Trophoblast cell (in vitro differentiated cells and primary cell): ENCODE measurements around the gene GIPC2.

Experiments used
- DNase-seq, 2 donors: peaks; one replicate each; pipeline ENCODE4 v3.0.0-alpha.2; 2016
- H2AFZ ChIP-seq: 2 replicates; pipeline ENCODE4 v1.6.1; 2013; ENCODE audit warnings: low read length, moderate library complexity, mild to moderate bottlenecking; ENCODE audit not compliant: insufficient read depth, poor library complexity
- H2AK5ac ChIP-seq: 2 replicates; pipeline ENCODE4 v1.6.1; 2013; ENCODE audit warnings: mild to moderate bottlenecking, low read length
- H2BK120ac ChIP-seq: 2 replicates; pipeline ENCODE4 v1.6.1; 2013; ENCODE audit warnings: low read length, mild to moderate bottlenecking, moderate library complexity; ENCODE audit not compliant: insufficient read depth, poor library complexity
- H2BK12ac ChIP-seq: 2 replicates; pipeline ENCODE4 v1.6.1; 2013; ENCODE audit warnings: mild to moderate bottlenecking, low read length, moderate library complexity
- H2BK5ac ChIP-seq: 2 replicates; pipeline ENCODE4 v1.6.1; 2013; ENCODE audit warnings: low read length, low read depth, moderate library complexity, mild to moderate bottlenecking; ENCODE audit not compliant: poor library complexity
- H3K14ac ChIP-seq: 2 replicates; pipeline ENCODE4 v1.6.1; 2013; ENCODE audit warnings: mild to moderate bottlenecking, low read length
- H3K18ac ChIP-seq: 2 replicates; pipeline ENCODE4 v1.6.1; 2013; ENCODE audit warnings: mild to moderate bottlenecking, low read length
- H3K23ac ChIP-seq: 2 replicates; pipeline ENCODE4 v1.6.1; 2013; ENCODE audit warnings: low read length
- H3K27ac ChIP-seq: 2 replicates; pipeline ENCODE4 v1.5.1; 2013; ENCODE audit warnings: low read depth, mild to moderate bottlenecking, inconsistent platforms, low read length, moderate library complexity
- H3K27me3 ChIP-seq: 2 replicates; pipeline ENCODE4 v1.6.1; 2013; ENCODE audit warnings: inconsistent platforms, mild to moderate bottlenecking, low read length, moderate library complexity; ENCODE audit not compliant: insufficient read depth
- H3K36me3 ChIP-seq, 2 experiments: 1 replicate in 1 of 2; 2 replicates in 1 of 2; pipeline ENCODE4 v1.6.1; 2013; ENCODE audit warnings: low read length in 2 of 2, mild to moderate bottlenecking in 2 of 2, moderate library complexity in 1 of 2; ENCODE audit not compliant: insufficient read depth in 2 of 2, control insufficient read depth in 1 of 2
- H3K4ac ChIP-seq: 2 replicates; pipeline ENCODE4 v1.6.1; 2013; ENCODE audit warnings: low read depth, mild to moderate bottlenecking, low read length, moderate library complexity
- H3K4me1 ChIP-seq, 2 experiments: 1 replicate in 1 of 2; 2 replicates in 1 of 2; pipeline ENCODE4 v1.6.1; 2013; ENCODE audit warnings: low read length in 2 of 2, mild to moderate bottlenecking in 2 of 2, moderate library complexity in 1 of 2; ENCODE audit not compliant: insufficient read depth in 2 of 2, control insufficient read depth in 1 of 2
- H3K4me2 ChIP-seq: 2 replicates; pipeline ENCODE4 v1.6.1; 2013; ENCODE audit warnings: inconsistent platforms, mild to moderate bottlenecking, low read length, moderate library complexity
- H3K4me3 ChIP-seq: 2 replicates; pipeline ENCODE4 v1.5.1; 2013; ENCODE audit warnings: mild to moderate bottlenecking, low read depth, low read length, inconsistent platforms
- H3K79me1 ChIP-seq: one replicate; pipeline ENCODE4 v1.6.1; 2013; ENCODE audit warnings: low read length
- H3K79me2 ChIP-seq: 2 replicates; pipeline ENCODE4 v1.6.1; 2013; ENCODE audit warnings: low read length, mild to moderate bottlenecking; ENCODE audit not compliant: control insufficient read depth, insufficient read depth, poor library complexity
- H3K9ac ChIP-seq: 2 replicates; pipeline ENCODE4 v1.6.1; 2013; ENCODE audit warnings: mild to moderate bottlenecking, low read length
- H3K9me3 ChIP-seq: 2 replicates; pipeline ENCODE4 v1.6.1; 2013; ENCODE audit warnings: low read depth, mild to moderate bottlenecking, control low read depth, inconsistent platforms, low read length; ENCODE audit not compliant: insufficient read depth
- H4K12ac ChIP-seq: 2 replicates; pipeline ENCODE4 v1.6.1; 2013; ENCODE audit warnings: low read depth, mild to moderate bottlenecking, low read length, moderate library complexity
- H4K8ac ChIP-seq: 2 replicates; pipeline ENCODE4 v1.6.1; 2013; ENCODE audit warnings: low read depth, mild to moderate bottlenecking, low read length, moderate library complexity
- H4K91ac ChIP-seq: one replicate; pipeline ENCODE4 v1.6.1; 2013; ENCODE audit warnings: low read depth, mild to moderate bottlenecking, low read length, moderate library complexity
- WGBS: extraction: QIAGEN DNeasy Blood & Tissue Kit; methylation state at CpG from one replicate; pipeline ENCODE4 v1.1.7; 2013; ENCODE audit warnings: missing lambda C conversion rate; ENCODE audit not compliant: insufficient read length, insufficient coverage; ENCODE audit errors: extremely low coverage; 5-methylcytosine and 5-hydroxymethylcytosine counted together

GIPC2 gene

GRCh38 chr1:78047631-78048030, 1.9 kb downstream of the GIPC2 start:
- no CpG with 5 or more reads among the region's 3 CpGs for WGBS
- no peak overlapping the region for H4K12ac ChIP-seq
- H2BK12ac ChIP-seq, result no peak overlapping the region

GRCh38 chr1:78048446-78048845, 2.7 kb downstream of the GIPC2 start:
- Histone ChIP-seq H2BK12ac (no peak overlapping the region), H4K12ac (no peak overlapping the region), H3K4me2 (no peak overlapping the region), H4K8ac (no peak overlapping the region), H3K27ac (no peak overlapping the region), H3K23ac (no peak overlapping the region), H2AK5ac (no peak overlapping the region), H2BK120ac (no peak overlapping the region), H3K9me3 (peaks cover 2% of the 10 kb centered on the region), H3K4ac (no peak overlapping the region), H2AFZ (no peak overlapping the region), H3K27me3 (peaks cover 16% of the 10 kb centered on the region), H3K79me2 (no peaks in the 10 kb centered on the region), H2BK5ac (no peak overlapping the region), H3K18ac (no peak overlapping the region), H3K4me1 (peaks cover 0 to 2% of the 10 kb centered on the region in 2 experiments), H3K79me1 (no peaks in the 10 kb centered on the region), H3K36me3 (no peaks in the 10 kb centered on the region), H3K9ac (no peak overlapping the region), H3K4me3 (no peak overlapping the region), H4K91ac (no peak overlapping the region), H3K14ac (no peak overlapping the region)
- DNase-seq, result no peak
- WGBS, result no CpG with 5 or more reads among the region's 3 CpGs

More at GRCh38 chr1:78047631-78048030, 1.9 kb downstream of the GIPC2 start:
- peaks cover 2% of the 10 kb centered on the region for H3K9me3 ChIP-seq
- peaks cover 16% of the 10 kb centered on the region for H3K27me3 ChIP-seq
- H3K79me1 ChIP-seq, result no peaks in the 10 kb centered on the region
- H4K91ac ChIP-seq, result no peak overlapping the region
- H3K18ac ChIP-seq, result no peak overlapping the region
- no peak overlapping the region for H3K27ac ChIP-seq
- H3K36me3 ChIP-seq, result no peaks in the 10 kb centered on the region
- H2AK5ac ChIP-seq, result no peak overlapping the region
- no peak overlapping the region for H4K8ac ChIP-seq
- no peak for DNase-seq
- no peak overlapping the region for H3K9ac ChIP-seq
- peaks cover 0 to 2% of the 10 kb centered on the region in 2 experiments for H3K4me1 ChIP-seq
- no peak overlapping the region for H3K23ac ChIP-seq
- H3K4me2 ChIP-seq, result no peak overlapping the region
- no peak overlapping the region for H2AFZ ChIP-seq
- no peak overlapping the region for H3K4ac ChIP-seq
- no peak overlapping the region for H2BK5ac ChIP-seq
- no peak overlapping the region for H3K14ac ChIP-seq
- H3K4me3 ChIP-seq, result no peak overlapping the region
- no peaks in the 10 kb centered on the region for H3K79me2 ChIP-seq
- H2BK120ac ChIP-seq, result no peak overlapping the region

GRCh38 chr1:78049396-78049795, 3.6 kb downstream of the GIPC2 start:
- Histone ChIP-seq H3K27me3 (peaks cover 16% of the 10 kb centered on the region), H2BK120ac (no peak overlapping the region), H4K12ac (no peak overlapping the region), H3K79me1 (no peaks in the 10 kb centered on the region), H3K36me3 (no peaks in the 10 kb centered on the region), H3K4me2 (no peak overlapping the region), H3K14ac (no peak overlapping the region), H3K4ac (no peak overlapping the region), H2AFZ (no peak overlapping the region), H4K8ac (no peak overlapping the region), H3K23ac (no peak overlapping the region), H3K18ac (no peak overlapping the region), H2AK5ac (no peak overlapping the region), H3K4me3 (no peak overlapping the region), H3K79me2 (no peaks in the 10 kb centered on the region), H2BK12ac (no peak overlapping the region), H3K9ac (no peak overlapping the region), H3K27ac (no peak overlapping the region), H3K9me3 (peaks cover 2% of the 10 kb centered on the region), H2BK5ac (no peak overlapping the region), H3K4me1 (peaks cover 0 to 2% of the 10 kb centered on the region in 2 experiments), H4K91ac (no peak overlapping the region)
- no CpG with 5 or more reads among the region's 4 CpGs for WGBS
- DNase-seq, result no peak

- H3K9ac ChIP-seq, result no peak overlapping the region
- no peak overlapping the region for H3K18ac ChIP-seq
- no peak for DNase-seq
- H4K8ac ChIP-seq, result no peak overlapping the region
- H3K9me3 ChIP-seq, result peaks cover 2% of the 10 kb centered on the region
- no peak overlapping the region for H4K91ac ChIP-seq
- peaks cover 0 to 1% of the 10 kb centered on the region in 2 experiments for H3K4me1 ChIP-seq
- H2AFZ ChIP-seq, result no peak overlapping the region
- H4K12ac ChIP-seq, result no peak overlapping the region
- no peaks in the 10 kb centered on the region for H3K79me1 ChIP-seq
- no peak overlapping the region for H2BK120ac ChIP-seq
- no peak overlapping the region for H3K4ac ChIP-seq
- H3K36me3 ChIP-seq, result no peaks in the 10 kb centered on the region
- H3K14ac ChIP-seq, result no peak overlapping the region
- WGBS, result no CpG with 5 or more reads among the region's 2 CpGs
- no peak overlapping the region for H2AK5ac ChIP-seq
- H2BK5ac ChIP-seq, result no peak overlapping the region
- H3K23ac ChIP-seq, result no peak overlapping the region
- no peaks in the 10 kb centered on the region for H3K79me2 ChIP-seq
- H3K4me2 ChIP-seq, result no peak overlapping the region
- H2BK12ac ChIP-seq, result no peak overlapping the region
- no peak overlapping the region for H3K27ac ChIP-seq
- H3K27me3 ChIP-seq, result peaks cover 6% of the 10 kb centered on the region
- no peak overlapping the region for H3K4me3 ChIP-seq
Observed at GRCh38 chr1:78051005-78051404, 5.2 kb downstream of the GIPC2 start.
